PC-3 (cell line): ENCODE data around the gene ENHO. TPM values are rescaled to one million over a fixed set of nuclear protein-coding genes. Genes with fewer than 3 reads are reported as not detected.
A peak's percentile ranks its signal among the peaks of the same experiment; 100 is the strongest.

Source experiments
- ATAC-seq: fragments of 200-7000 bp; cut with Tn5 transposase; 2 replicates; pipeline ENCODE4 v1.9.1; 2020; ENCODE audit warnings: mild to moderate bottlenecking, moderate library complexity
- BruUV-seq: library from RNA; stranded (reverse); fragments of 400-500 nt; replicated peaks from 2 replicates; lab custom pipeline; 2021; lab: Mats Ljungman, UMichigan
- CTCF ChIA-PET: fragments of 300-600 bp; sonication (Branson Sonifier 250); formaldehyde crosslinking; loops from one replicate; lab custom pipeline; 2022; ENCODE audit warnings: antibody characterized with exemption; lab: Charles Lee
- POLR2A ChIA-PET: fragments of 300-600 bp; sonication (Branson Sonifier 250); formaldehyde crosslinking; loops from one replicate; lab custom pipeline; 2022; ENCODE audit warnings: antibody characterized with exemption; ENCODE audit not compliant: unreplicated experiment; lab: Charles Lee
- DNase-seq: peaks from one replicate; pipeline ENCODE4 v3.0.0-alpha.2; 2015
- H2AFZ ChIP-seq: fragments of 300-600 bp; sonication (generic); 2 replicates; pipeline ENCODE4 v1.6.0; 2016; ENCODE audit warnings: antibody characterized with exemption, low read length
- H3F3A ChIP-seq: fragments of 300-600 bp; sonication (generic); one replicate; pipeline ENCODE4 v1.6.0; 2017; ENCODE audit warnings: antibody characterized with exemption, low read length, control low read depth, mild to moderate bottlenecking; ENCODE audit not compliant: unreplicated experiment
- H3K27ac ChIP-seq: fragments of 300-600 bp; sonication (generic); 2 replicates; pipeline ENCODE4 v1.5.1; 2016; ENCODE audit warnings: mild to moderate bottlenecking, low read length
- H3K27me3 ChIP-seq: fragments of 300-600 bp; sonication (generic); 2 replicates; pipeline ENCODE4 v1.6.1; 2016; ENCODE audit warnings: low read length, mixed read lengths
- H3K36me3 ChIP-seq: fragments of 300-600 bp; sonication (generic); 2 replicates; pipeline ENCODE4 v1.6.1; 2016; ENCODE audit warnings: low read depth, mixed run types, low read length, mixed read lengths
- H3K4me1 ChIP-seq: fragments of 300-600 bp; sonication (generic); 2 replicates; pipeline ENCODE4 v1.5.1; 2016; ENCODE audit warnings: low read length; ENCODE audit not compliant: insufficient read depth
- H3K4me2 ChIP-seq: fragments of 300-600 bp; sonication (generic); 2 replicates; pipeline ENCODE4 v1.6.0; 2016; ENCODE audit warnings: low read length
- H3K4me3 ChIP-seq: fragments of 300-600 bp; sonication (generic); 2 replicates; pipeline ENCODE4 v1.5.1; 2016; ENCODE audit warnings: mild to moderate bottlenecking, low read length, mixed read lengths
- H3K79me2 ChIP-seq: fragments of 300-600 bp; sonication (generic); 2 replicates; pipeline ENCODE4 v1.6.1; 2017; ENCODE audit warnings: low read length, mixed read lengths
- H3K9ac ChIP-seq: fragments of 300-600 bp; sonication (generic); 2 replicates; pipeline ENCODE4 v1.6.0; 2016; ENCODE audit warnings: mild to moderate bottlenecking, low read length
- H3K9me2 ChIP-seq: fragments of 300-600 bp; sonication (generic); replicated peaks from 2 replicates; pipeline ENCODE4 v1.6.1; 2016; ENCODE audit warnings: mixed run types, low read length, mixed read lengths
- H3K9me3 ChIP-seq: fragments of 300-600 bp; sonication (generic); 2 replicates; pipeline ENCODE4 v1.6.1; 2016; ENCODE audit warnings: low read length, mixed read lengths
- H4K20me1 ChIP-seq: fragments of 300-600 bp; sonication (generic); 2 replicates; pipeline ENCODE4 v1.6.1; 2016; ENCODE audit warnings: low read length, mixed read lengths
- EZH2 ChIP-seq: fragments of 300-600 bp; sonication (generic); IDR thresholded peaks from one replicate; pipeline ENCODE4 v1.6.1; 2017; ENCODE audit warnings: antibody characterized with exemption, mild to moderate bottlenecking, low read length; ENCODE audit not compliant: unreplicated experiment
- EZH2phosphoT487 ChIP-seq: fragments of 300-600 bp; sonication (generic); IDR thresholded peaks from 2 replicates; pipeline ENCODE4 v1.6.1; 2018; ENCODE audit warnings: mild to moderate bottlenecking, antibody characterized with exemption, low read length, borderline replicate concordance
- intact Hi-C: fragments of 100-400 bp; cut with micrococcal nuclease; formaldehyde crosslinking; loops from 2 replicates; pipeline ENCODE4 v1.9.0; 2023
- total RNA-seq: library from RNA; depleted of rRNA; stranded (reverse); fragments of >200 nt; gene quantifications from 2 replicates; pipeline ENCODE4 v1.2.3, GENCODE V29; 2014
- TF ChIP-seq, protein P1 (sequence below): fragments of 300-600 bp; sonication (generic); conservative IDR thresholded peaks from 2 replicates; pipeline ENCODE4 v1.5.1; 2017; ENCODE audit warnings: antibody characterized with exemption, low read depth, mild to moderate bottlenecking, low read length

ENHO gene
- total RNA-seq, 1 experiment from 2014 or later = 1.3 TPM

DNA sequence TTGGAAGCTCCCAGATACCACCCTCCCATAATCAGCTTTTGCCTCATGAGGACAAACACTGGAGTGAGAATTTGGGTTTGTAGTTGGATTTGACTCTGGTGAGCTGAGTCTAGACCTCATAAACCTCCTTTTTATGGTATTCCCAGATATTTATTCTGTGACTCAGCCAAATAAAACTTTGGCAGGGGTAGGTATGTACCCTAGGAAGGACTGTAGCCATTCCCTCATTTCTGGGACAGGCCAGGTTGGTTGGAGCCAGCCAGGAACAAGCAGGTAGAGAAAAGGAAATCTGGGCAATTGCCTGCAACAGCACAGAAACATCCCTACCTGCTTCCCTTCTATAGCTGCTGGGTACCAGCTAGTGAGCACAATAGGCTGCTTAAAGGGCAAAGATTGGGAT, 19.4 kb downstream of the ENHO start:
- DNase-seq (peak; percentile 90), ATAC-seq (peak; percentile 74)
- no peak overlapping the region for H3K9ac ChIP-seq
- peak overlapping the region; percentile 30 for H3K27ac ChIP-seq
- H2AFZ ChIP-seq = no peak overlapping the region
- no peaks in the 10 kb centered on the region for H3K9me2 ChIP-seq
- no peaks in the 10 kb centered on the region for H3K27me3 ChIP-seq
- H3K4me1 ChIP-seq = peaks cover 31% of the 10 kb centered on the region
- ChIA-PET CTCF (interaction anchor here (0.5 to 2.9 kb wide), 2 partner anchors 89 to 238 kb away, joined by 15 to 16 read pairs; no protein-coding TSS in a partner anchor), POLR2A (no interaction called here)
- no peaks in the 10 kb centered on the region for H3K36me3 ChIP-seq
- H4K20me1 ChIP-seq = 0 out of 2 replicates have a peak, but pooled peaks cover 5% of the 10 kb centered on the region
- TF ChIP-seq EZH2phosphoT487 (no peak), EZH2 (no peak)
- TF ChIP-seq, protein P1, sequence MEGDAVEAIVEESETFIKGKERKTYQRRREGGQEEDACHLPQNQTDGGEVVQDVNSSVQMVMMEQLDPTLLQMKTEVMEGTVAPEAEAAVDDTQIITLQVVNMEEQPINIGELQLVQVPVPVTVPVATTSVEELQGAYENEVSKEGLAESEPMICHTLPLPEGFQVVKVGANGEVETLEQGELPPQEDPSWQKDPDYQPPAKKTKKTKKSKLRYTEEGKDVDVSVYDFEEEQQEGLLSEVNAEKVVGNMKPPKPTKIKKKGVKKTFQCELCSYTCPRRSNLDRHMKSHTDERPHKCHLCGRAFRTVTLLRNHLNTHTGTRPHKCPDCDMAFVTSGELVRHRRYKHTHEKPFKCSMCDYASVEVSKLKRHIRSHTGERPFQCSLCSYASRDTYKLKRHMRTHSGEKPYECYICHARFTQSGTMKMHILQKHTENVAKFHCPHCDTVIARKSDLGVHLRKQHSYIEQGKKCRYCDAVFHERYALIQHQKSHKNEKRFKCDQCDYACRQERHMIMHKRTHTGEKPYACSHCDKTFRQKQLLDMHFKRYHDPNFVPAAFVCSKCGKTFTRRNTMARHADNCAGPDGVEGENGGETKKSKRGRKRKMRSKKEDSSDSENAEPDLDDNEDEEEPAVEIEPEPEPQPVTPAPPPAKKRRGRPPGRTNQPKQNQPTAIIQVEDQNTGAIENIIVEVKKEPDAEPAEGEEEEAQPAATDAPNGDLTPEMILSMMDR = no peak
- H3K79me2 ChIP-seq = no peaks in the 10 kb centered on the region
- H3K9me3 ChIP-seq = no peaks in the 10 kb centered on the region
- BruUV-seq = no TSS peak
- no peak overlapping the region for H3K4me3 ChIP-seq
- intact Hi-C loops = loop anchor here (5.0 kb wide), 1 partner anchor 89 kb away; no protein-coding TSS in a partner anchor
- H3F3A ChIP-seq = no peaks in the 10 kb centered on the region
- peak overlapping the region; percentile 57; the same call in 1 of the 2 replicates for H3K4me2 ChIP-seq

DNA sequence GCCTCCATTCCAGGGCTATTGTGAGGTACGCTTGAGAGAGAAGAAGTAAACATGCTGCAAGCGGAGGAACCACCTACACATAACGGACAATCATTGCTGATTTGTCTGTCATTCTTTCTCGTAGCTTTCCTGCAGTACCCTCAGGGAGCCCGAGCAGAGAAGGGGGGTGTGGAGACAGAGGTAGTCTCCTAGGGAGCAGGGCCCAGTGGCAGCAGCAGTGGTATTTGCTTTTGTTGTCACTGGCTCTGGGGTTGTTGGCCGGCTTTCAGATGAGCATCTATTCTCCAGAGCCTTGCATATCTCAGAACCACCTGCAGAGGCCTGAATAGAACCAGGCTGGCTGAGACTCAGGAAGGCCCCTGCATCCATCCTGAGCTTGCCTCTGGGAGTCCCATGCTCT, 19.9 kb downstream of the ENHO start:
- ATAC-seq = peak; percentile 35

More for the DNA sequence above, 19.9 kb downstream of the ENHO start:
- H3K36me3 ChIP-seq = no peaks in the 10 kb centered on the region
- peak; percentile 36 for DNase-seq
- H3K9me3 ChIP-seq = no peaks in the 10 kb centered on the region
- no peaks in the 10 kb centered on the region for H3K9me2 ChIP-seq
- peak overlapping the region; percentile 57 for H3K4me2 ChIP-seq
- H4K20me1 ChIP-seq = 0 out of 2 replicates have a peak, but pooled peaks cover 5% of the 10 kb centered on the region
- H3K79me2 ChIP-seq = no peaks in the 10 kb centered on the region
- ChIA-PET CTCF (interaction anchor here (1.4 to 2.9 kb wide), 2 partner anchors 72 to 89 kb away, joined by 4 to 15 read pairs; no protein-coding TSS in a partner anchor), POLR2A (no interaction called here)
- H3K9ac ChIP-seq = no peak overlapping the region
- TF ChIP-seq, protein P1 = no peak
- TF ChIP-seq EZH2phosphoT487 (no peak), EZH2 (no peak)
- intact Hi-C loops = loop anchor here (5.0 kb wide), 1 partner anchor 89 kb away; no protein-coding TSS in a partner anchor
- peaks cover 31% of the 10 kb centered on the region for H3K4me1 ChIP-seq
- peak overlapping the region; percentile 30 for H3K27ac ChIP-seq
- no peaks in the 10 kb centered on the region for H3K27me3 ChIP-seq
- H3K4me3 ChIP-seq = no peak overlapping the region; the same call in 1 of the 2 replicates
- no TSS peak for BruUV-seq
- H2AFZ ChIP-seq = no peak overlapping the region
- no peaks in the 10 kb centered on the region for H3F3A ChIP-seq
